WTC11 (cell line): ENCODE measurements around the gene CDPF1. TPM values are rescaled to one million over a fixed set of nuclear protein-coding genes. Genes with fewer than 3 reads are reported as not detected.

Experiments used
- ATAC-seq: fragments of 200-7000 bp; cut with Tn5 transposase; 2 replicates; pipeline ENCODE4 v1.10.0; 2021; ENCODE audit warnings: mild to moderate bottlenecking, moderate library complexity
- CTCF ChIA-PET: fragments of 300-600 bp; sonication (Branson Sonifier 250); formaldehyde crosslinking; loops from one replicate; lab custom pipeline; 2021; ENCODE audit warnings: antibody characterized with exemption; lab: Charles Lee
- POLR2A ChIA-PET: fragments of 350-600 bp; sonication (Branson Sonifier 250); formaldehyde crosslinking; loops from one replicate; lab custom pipeline; 2021; ENCODE audit warnings: antibody characterized with exemption; lab: Charles Lee
- DNase-seq: peaks from one replicate; pipeline ENCODE4 v3.0.0; 2021; ENCODE audit warnings: low spot score
- H3K27ac Mint-ChIP-seq: 2 replicates; pipeline ENCODE4 v1.8.0; 2021; ENCODE audit warnings: mixed read lengths
- H3K27me3 Mint-ChIP-seq: 2 replicates; pipeline ENCODE4 v1.8.0; 2021; ENCODE audit warnings: low read depth, mild to moderate bottlenecking, moderate library complexity, mixed read lengths
- H3K36me3 Mint-ChIP-seq: 2 replicates; pipeline ENCODE4 v1.8.0; 2021; ENCODE audit warnings: mixed read lengths
- H3K4me1 Mint-ChIP-seq: 2 replicates; pipeline ENCODE4 v1.8.0; 2022; ENCODE audit warnings: mixed read lengths
- H3K4me3 Mint-ChIP-seq: 2 replicates; pipeline ENCODE4 v1.8.0; 2021; ENCODE audit warnings: mild to moderate bottlenecking, moderate library complexity, mixed read lengths
- H3K9me3 Mint-ChIP-seq: 2 replicates; pipeline ENCODE4 v1.8.0; 2021; ENCODE audit warnings: mixed read lengths
- ATF1 ChIP-seq: sonication (generic); formaldehyde crosslinking; IDR thresholded peaks from 2 replicates; pipeline ENCODE4 v1.8.1; 2023; ENCODE audit warnings: mild to moderate bottlenecking, moderate library complexity, missing genetic modification reagents
- CREB1 ChIP-seq: sonication (generic); formaldehyde crosslinking; IDR thresholded peaks from 2 replicates; pipeline ENCODE4 v1.8.0; 2023; ENCODE audit warnings: mild to moderate bottlenecking, missing genetic modification reagents
- EMX1 ChIP-seq: fragments of 250-450 bp; sonication (Bioruptor Pico); IDR thresholded peaks from 2 replicates; pipeline ENCODE4 v1.8.0; 2021; ENCODE audit warnings: mild to moderate bottlenecking
- FOXJ3 ChIP-seq: sonication (generic); formaldehyde crosslinking; IDR thresholded peaks from 2 replicates; pipeline ENCODE4 v1.9.0; 2021; ENCODE audit warnings: missing genetic modification reagents, mild to moderate bottlenecking, borderline replicate concordance
- GRHL2 ChIP-seq: fragments of 250-450 bp; sonication (Bioruptor Pico); IDR thresholded peaks from 2 replicates; pipeline ENCODE4 v1.8.0; 2022; ENCODE audit warnings: mild to moderate bottlenecking, moderate library complexity; ENCODE audit not compliant: insufficient replicate concordance, severe bottlenecking
- NFATC4 ChIP-seq: fragments of 250-450 bp; sonication (Bioruptor Pico); IDR thresholded peaks from 2 replicates; pipeline ENCODE4 v1.9.0; 2021; ENCODE audit warnings: mild to moderate bottlenecking
- NFYB ChIP-seq: sonication (generic); formaldehyde crosslinking; conservative IDR thresholded peaks from 2 replicates; pipeline ENCODE4 v1.8.0; 2022; ENCODE audit warnings: low read depth, missing genetic modification reagents
- NR1H2 ChIP-seq: sonication (generic); formaldehyde crosslinking; IDR thresholded peaks from 2 replicates; pipeline ENCODE4 v1.9.0; 2021; ENCODE audit warnings: mild to moderate bottlenecking, moderate library complexity, missing genetic modification reagents
- NR3C1 ChIP-seq: sonication (generic); formaldehyde crosslinking; conservative IDR thresholded peaks from 2 replicates; pipeline ENCODE4 v1.8.1; 2023; ENCODE audit warnings: low read depth, mild to moderate bottlenecking, missing genetic modification reagents
- RORB ChIP-seq: fragments of 250-450 bp; sonication (Bioruptor Pico); IDR thresholded peaks from 2 replicates; pipeline ENCODE4 v1.9.0; 2021; ENCODE audit warnings: mild to moderate bottlenecking
- SOX15 ChIP-seq: fragments of 250-450 bp; sonication (Bioruptor Pico); IDR thresholded peaks from 2 replicates; pipeline ENCODE4 v1.9.0; 2021; ENCODE audit warnings: mild to moderate bottlenecking
- TEAD4 ChIP-seq: sonication (generic); formaldehyde crosslinking; IDR thresholded peaks from 2 replicates; pipeline ENCODE4 v1.8.0; 2022; ENCODE audit warnings: mild to moderate bottlenecking, missing genetic modification reagents
- ZNF219 ChIP-seq: sonication (generic); formaldehyde crosslinking; IDR thresholded peaks from 2 replicates; pipeline ENCODE4 v1.8.0; 2023; ENCODE audit warnings: missing genetic modification reagents, mild to moderate bottlenecking, borderline replicate concordance
- ZNF317 ChIP-seq: sonication (generic); formaldehyde crosslinking; IDR thresholded peaks from 2 replicates; pipeline ENCODE4 v1.8.1; 2023; ENCODE audit warnings: low read depth, mild to moderate bottlenecking, moderate library complexity, missing genetic modification reagents, borderline replicate concordance
- ZNF423 ChIP-seq: fragments of 250-450 bp; sonication (Bioruptor Pico); IDR thresholded peaks from 2 replicates; pipeline ENCODE4 v2.1.2; 2022; ENCODE audit warnings: mild to moderate bottlenecking, moderate library complexity
- total RNA-seq: library from RNA; stranded (reverse); gene quantifications from 3 replicates; pipeline ENCODE4 v1.2.3, GENCODE V29; 2021
- TF ChIP-seq, protein P1 (sequence below): sonication (generic); formaldehyde crosslinking; IDR thresholded peaks from 2 replicates; pipeline ENCODE4 v1.8.1; 2022; ENCODE audit warnings: mild to moderate bottlenecking, missing genetic modification reagents, moderate library complexity, borderline replicate concordance
- TF ChIP-seq, protein P2 (sequence below): sonication (generic); formaldehyde crosslinking; IDR thresholded peaks from 2 replicates; pipeline ENCODE4 v1.8.1; 2023; ENCODE audit warnings: mild to moderate bottlenecking, missing genetic modification reagents, moderate library complexity
- TF ChIP-seq, protein P3 (sequence below): sonication (generic); formaldehyde crosslinking; IDR thresholded peaks from 2 replicates; pipeline ENCODE4 v1.8.0; 2022; ENCODE audit warnings: mild to moderate bottlenecking, missing genetic modification reagents
- TF ChIP-seq, protein P4 (sequence below): sonication (generic); formaldehyde crosslinking; IDR thresholded peaks from 2 replicates; pipeline ENCODE4 v1.8.0; 2022; ENCODE audit warnings: mild to moderate bottlenecking, missing genetic modification reagents
- TF ChIP-seq, protein P5 (sequence below): fragments of 250-450 bp; sonication (Bioruptor Pico); IDR thresholded peaks from 2 replicates; pipeline ENCODE4 v1.9.0; 2021; ENCODE audit warnings: mild to moderate bottlenecking
- TF ChIP-seq, protein P6 (sequence below): fragments of 250-450 bp; sonication (Bioruptor Pico); conservative IDR thresholded peaks from 2 replicates; pipeline ENCODE4 v1.9.0; 2021; ENCODE audit warnings: mild to moderate bottlenecking
- TF ChIP-seq, protein P7 (sequence below): sonication (generic); formaldehyde crosslinking; IDR thresholded peaks from 2 replicates; pipeline ENCODE4 v1.8.1; 2023; ENCODE audit warnings: mild to moderate bottlenecking, missing genetic modification reagents, moderate library complexity
- TF ChIP-seq, protein P8 (sequence below): sonication (generic); formaldehyde crosslinking; IDR thresholded peaks from 2 replicates; pipeline ENCODE4 v1.8.0; 2023; ENCODE audit warnings: missing genetic modification reagents

CDPF1 gene
- total RNA-seq, 1 experiment from 2014 or later, result 11.5 TPM

DNA sequence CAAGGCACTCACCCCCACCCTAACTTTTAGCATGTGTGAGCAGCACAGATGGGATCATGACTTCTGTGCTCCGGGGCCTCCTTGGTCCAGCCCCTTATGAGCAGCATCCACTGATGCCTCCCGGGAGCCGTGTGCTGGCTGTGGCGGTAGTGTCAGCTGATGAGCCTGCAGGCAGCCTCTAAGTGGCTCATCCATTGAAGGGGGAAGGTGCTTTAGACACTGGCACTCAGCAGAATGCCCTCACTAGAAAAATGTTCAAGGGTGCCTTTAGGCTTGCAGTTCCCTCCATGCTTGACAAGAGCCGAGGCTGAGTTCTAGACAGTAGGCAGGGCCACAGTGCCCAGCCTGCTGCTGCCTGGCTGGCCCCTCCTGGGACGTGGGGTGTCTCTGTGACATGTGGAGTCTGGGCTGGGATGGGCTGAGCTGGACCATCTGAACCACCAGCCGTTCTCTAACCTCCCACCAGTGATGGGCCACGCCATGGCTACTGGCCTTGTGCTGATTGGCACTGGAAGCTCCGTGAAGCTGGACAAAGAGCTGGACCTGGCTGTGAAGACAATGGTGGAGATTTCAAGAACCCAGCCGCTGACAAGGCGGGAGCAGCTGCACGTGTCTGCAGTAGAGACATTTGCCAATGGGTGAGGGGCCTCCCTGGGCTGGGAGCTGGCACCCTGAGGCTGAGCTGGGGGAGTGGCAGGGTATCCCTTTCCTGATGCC, 23.5 kb upstream of the CDPF1 start:
- H3K36me3 Mint-ChIP-seq, result peaks cover 25% of the 10 kb centered on the region

DNA sequence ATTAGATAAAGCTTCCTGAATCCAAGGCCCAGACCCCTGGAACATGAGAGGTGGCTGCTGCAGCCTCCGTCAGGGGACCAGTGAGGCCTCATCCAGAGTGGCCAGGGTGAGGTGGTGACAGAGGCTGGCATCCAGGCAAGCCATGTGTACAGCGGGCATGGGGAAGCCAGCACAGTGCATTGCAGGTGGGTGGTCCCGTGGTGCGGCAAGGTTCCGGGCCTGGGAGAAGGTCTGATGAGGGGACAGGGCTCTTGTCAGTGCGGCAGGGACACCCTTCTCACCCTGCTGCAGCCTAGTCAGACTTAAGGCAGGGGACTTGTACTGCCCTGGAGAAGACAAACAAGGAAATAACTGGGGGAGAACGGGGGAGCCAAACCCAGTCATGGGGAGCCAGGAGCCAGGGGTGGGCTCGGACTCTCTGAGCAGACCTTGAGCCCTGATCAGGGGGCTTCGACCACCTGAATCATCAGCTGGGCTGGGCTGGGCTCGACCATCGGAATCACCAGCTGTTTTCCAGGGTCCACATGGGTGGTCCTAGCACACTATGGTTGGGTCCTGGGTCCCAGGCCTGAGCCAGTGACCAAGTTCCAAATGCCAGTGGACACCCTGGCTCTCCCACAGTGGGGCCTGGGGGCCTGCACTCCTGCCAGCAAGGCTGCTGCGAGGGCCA, 22.8 kb upstream of the CDPF1 start:
- CTCF ChIA-PET, result no interaction called here
- Mint-ChIP-seq H3K4me3 (no peak overlapping the region), H3K9me3 (peaks cover 7% of the 10 kb centered on the region), H3K36me3 (peaks cover 21% of the 10 kb centered on the region), H3K27me3 (no peaks in the 10 kb centered on the region), H3K4me1 (peaks cover 4% of the 10 kb centered on the region), H3K27ac (no peak overlapping the region)
- POLR2A ChIA-PET, result no interaction called here
- DNase-seq (no peak), ATAC-seq (no peak)
- TF ChIP-seq NFYB (CRISPR knock-in tag) (no peak), ZNF219 (no peak), ZNF423 (CRISPR knock-in tag) (no peak)
- TF ChIP-seq, protein P1, sequence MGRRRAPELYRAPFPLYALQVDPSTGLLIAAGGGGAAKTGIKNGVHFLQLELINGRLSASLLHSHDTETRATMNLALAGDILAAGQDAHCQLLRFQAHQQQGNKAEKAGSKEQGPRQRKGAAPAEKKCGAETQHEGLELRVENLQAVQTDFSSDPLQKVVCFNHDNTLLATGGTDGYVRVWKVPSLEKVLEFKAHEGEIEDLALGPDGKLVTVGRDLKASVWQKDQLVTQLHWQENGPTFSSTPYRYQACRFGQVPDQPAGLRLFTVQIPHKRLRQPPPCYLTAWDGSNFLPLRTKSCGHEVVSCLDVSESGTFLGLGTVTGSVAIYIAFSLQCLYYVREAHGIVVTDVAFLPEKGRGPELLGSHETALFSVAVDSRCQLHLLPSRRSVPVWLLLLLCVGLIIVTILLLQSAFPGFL, result no peak
- TF ChIP-seq, protein P2, sequence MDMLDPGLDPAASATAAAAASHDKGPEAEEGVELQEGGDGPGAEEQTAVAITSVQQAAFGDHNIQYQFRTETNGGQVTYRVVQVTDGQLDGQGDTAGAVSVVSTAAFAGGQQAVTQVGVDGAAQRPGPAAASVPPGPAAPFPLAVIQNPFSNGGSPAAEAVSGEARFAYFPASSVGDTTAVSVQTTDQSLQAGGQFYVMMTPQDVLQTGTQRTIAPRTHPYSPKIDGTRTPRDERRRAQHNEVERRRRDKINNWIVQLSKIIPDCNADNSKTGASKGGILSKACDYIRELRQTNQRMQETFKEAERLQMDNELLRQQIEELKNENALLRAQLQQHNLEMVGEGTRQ, result no peak

More for the DNA sequence above, 23.5 kb upstream of the CDPF1 start:
- no peaks in the 10 kb centered on the region for H3K27me3 Mint-ChIP-seq
- H3K27ac Mint-ChIP-seq, result no peak overlapping the region
- POLR2A ChIA-PET, result no interaction called here
- DNase-seq (no peak), ATAC-seq (no peak)
- H3K4me3 Mint-ChIP-seq, result no peak overlapping the region
- H3K4me1 Mint-ChIP-seq, result no peaks in the 10 kb centered on the region; the same call in 1 of the 2 replicates
- peaks cover 7% of the 10 kb centered on the region for H3K9me3 Mint-ChIP-seq
- TF ChIP-seq RORB (CRISPR knock-in tag) (no peak), CREB1 (no peak), ZNF317 (CRISPR knock-in tag) (no peak), NR3C1 (CRISPR knock-in tag) (no peak), TEAD4 (no peak), NFATC4 (CRISPR knock-in tag) (no peak), GRHL2 (CRISPR knock-in tag) (no peak), SOX15 (no peak), FOXJ3 (CRISPR knock-in tag) (no peak), ATF1 (CRISPR knock-in tag) (no peak), EMX1 (CRISPR knock-in tag) (no peak), NR1H2 (no peak)
- TF ChIP-seq, protein P2, result no peak
- TF ChIP-seq, protein P3, sequence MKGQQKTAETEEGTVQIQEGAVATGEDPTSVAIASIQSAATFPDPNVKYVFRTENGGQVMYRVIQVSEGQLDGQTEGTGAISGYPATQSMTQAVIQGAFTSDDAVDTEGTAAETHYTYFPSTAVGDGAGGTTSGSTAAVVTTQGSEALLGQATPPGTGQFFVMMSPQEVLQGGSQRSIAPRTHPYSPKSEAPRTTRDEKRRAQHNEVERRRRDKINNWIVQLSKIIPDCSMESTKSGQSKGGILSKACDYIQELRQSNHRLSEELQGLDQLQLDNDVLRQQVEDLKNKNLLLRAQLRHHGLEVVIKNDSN (CRISPR knock-in tag), result no peak
- TF ChIP-seq, protein P4, sequence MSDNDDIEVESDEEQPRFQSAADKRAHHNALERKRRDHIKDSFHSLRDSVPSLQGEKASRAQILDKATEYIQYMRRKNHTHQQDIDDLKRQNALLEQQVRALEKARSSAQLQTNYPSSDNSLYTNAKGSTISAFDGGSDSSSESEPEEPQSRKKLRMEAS (CRISPR knock-in tag), result no peak
- TF ChIP-seq, protein P5, sequence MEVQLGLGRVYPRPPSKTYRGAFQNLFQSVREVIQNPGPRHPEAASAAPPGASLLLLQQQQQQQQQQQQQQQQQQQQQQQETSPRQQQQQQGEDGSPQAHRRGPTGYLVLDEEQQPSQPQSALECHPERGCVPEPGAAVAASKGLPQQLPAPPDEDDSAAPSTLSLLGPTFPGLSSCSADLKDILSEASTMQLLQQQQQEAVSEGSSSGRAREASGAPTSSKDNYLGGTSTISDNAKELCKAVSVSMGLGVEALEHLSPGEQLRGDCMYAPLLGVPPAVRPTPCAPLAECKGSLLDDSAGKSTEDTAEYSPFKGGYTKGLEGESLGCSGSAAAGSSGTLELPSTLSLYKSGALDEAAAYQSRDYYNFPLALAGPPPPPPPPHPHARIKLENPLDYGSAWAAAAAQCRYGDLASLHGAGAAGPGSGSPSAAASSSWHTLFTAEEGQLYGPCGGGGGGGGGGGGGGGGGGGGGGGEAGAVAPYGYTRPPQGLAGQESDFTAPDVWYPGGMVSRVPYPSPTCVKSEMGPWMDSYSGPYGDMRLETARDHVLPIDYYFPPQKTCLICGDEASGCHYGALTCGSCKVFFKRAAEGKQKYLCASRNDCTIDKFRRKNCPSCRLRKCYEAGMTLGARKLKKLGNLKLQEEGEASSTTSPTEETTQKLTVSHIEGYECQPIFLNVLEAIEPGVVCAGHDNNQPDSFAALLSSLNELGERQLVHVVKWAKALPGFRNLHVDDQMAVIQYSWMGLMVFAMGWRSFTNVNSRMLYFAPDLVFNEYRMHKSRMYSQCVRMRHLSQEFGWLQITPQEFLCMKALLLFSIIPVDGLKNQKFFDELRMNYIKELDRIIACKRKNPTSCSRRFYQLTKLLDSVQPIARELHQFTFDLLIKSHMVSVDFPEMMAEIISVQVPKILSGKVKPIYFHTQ, result no peak
- TF ChIP-seq, protein P6, sequence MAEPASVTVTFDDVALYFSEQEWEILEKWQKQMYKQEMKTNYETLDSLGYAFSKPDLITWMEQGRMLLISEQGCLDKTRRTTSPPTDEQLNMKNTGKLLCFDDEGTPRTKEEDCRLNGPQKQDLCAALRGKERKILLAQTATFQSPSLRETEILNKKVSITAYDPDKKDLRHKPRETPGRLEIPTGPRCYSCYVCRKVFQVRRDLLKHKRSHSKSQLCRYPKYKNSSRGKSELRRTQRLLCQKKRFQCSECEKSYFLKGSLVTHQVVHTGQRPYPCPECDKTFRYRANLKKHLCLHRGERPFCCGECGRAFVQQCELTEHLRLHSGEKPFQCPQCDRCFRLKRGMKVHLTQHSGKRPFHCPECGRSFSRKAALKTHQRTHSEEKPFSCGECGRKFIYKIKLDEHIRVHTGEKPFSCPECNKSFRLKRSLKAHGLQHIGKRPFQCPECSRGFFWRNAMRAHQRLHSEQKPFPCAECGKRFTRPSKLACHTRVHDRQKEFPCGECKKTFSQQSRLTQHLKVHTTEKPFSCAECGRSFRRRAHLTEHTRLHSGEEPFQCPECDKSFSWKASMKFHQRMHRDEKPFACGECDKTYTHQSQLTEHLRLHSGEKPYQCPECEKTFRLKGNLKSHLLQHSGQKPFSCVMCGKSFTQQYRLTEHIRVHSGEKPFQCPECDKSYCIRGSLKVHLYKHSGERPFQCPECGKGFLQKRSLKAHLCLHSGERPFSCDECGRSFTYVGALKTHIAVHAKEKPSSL, result no peak
- TF ChIP-seq, protein P7, sequence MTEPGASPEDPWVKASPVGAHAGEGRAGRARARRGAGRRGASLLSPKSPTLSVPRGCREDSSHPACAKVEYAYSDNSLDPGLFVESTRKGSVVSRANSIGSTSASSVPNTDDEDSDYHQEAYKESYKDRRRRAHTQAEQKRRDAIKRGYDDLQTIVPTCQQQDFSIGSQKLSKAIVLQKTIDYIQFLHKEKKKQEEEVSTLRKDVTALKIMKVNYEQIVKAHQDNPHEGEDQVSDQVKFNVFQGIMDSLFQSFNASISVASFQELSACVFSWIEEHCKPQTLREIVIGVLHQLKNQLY (CRISPR knock-in tag), result no peak
- TF ChIP-seq, protein P8, sequence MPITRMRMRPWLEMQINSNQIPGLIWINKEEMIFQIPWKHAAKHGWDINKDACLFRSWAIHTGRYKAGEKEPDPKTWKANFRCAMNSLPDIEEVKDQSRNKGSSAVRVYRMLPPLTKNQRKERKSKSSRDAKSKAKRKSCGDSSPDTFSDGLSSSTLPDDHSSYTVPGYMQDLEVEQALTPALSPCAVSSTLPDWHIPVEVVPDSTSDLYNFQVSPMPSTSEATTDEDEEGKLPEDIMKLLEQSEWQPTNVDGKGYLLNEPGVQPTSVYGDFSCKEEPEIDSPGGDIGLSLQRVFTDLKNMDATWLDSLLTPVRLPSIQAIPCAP (CRISPR knock-in tag), result no peak
- CTCF ChIA-PET, result no interaction called here
